ENCODE measurements around the gene HTR2C. TPM values are rescaled to one million over a fixed set of nuclear protein-coding genes. Genes with fewer than 3 reads are reported as not detected.

The HTR2C gene
- total RNA-seq, 1 experiment from 2014 or later = 1.5 TPM

- Mint-ChIP-seq H3K4me3 (no peak overlapping the region), H3K27ac (no peak overlapping the region), H3K36me3 (ENCODE audit: insufficient read depth in 1 of 3, low read depth in 3 of 3) (no peaks in the 10 kb centered on the region), H3K4me1 (no peaks in the 10 kb centered on the region), H3K9me3 (no peaks in the 10 kb centered on the region), H3K27me3 (ENCODE audit: low read depth) (no peaks in the 10 kb centered on the region)
- Histone ChIP-seq H4K20me1 (ENCODE audit: control insufficient read depth, insufficient read depth, insufficient read length) (no peaks in the 10 kb centered on the region), H3K56ac (ENCODE audit: insufficient read length, low read depth, low read length) (no peak overlapping the region), H3K23ac (ENCODE audit: insufficient read length, low read depth, low read length) (no peak overlapping the region), H3K4me1 (ENCODE audit: insufficient read depth, low read length) (no peaks in the 10 kb centered on the region; the same call in 1 of the 2 replicates), H3K9me3 (ENCODE audit: control insufficient read depth, low read depth, low read length) (no peaks in the 10 kb centered on the region), H3K79me2 (ENCODE audit: insufficient read depth, low read length) (no peaks in the 10 kb centered on the region), H3K14ac (ENCODE audit: insufficient read depth, low read length) (no peak overlapping the region), H3K4me2 (ENCODE audit: insufficient read depth, insufficient read length, low read length) (no peak overlapping the region), H3K23me2 (ENCODE audit: insufficient read length, low read depth, low read length, poor library complexity, severe bottlenecking) (no peaks in the 10 kb centered on the region), H2BK12ac (ENCODE audit: insufficient read length, low read depth, low read length) (no peak overlapping the region), H4K8ac (replicated peaks; ENCODE audit: insufficient read length, low read depth, low read length) (no peak overlapping the region), H2BK5ac (ENCODE audit: insufficient read length, low read length) (no peak overlapping the region), H3K9ac (ENCODE audit: extremely low read depth, insufficient read length, low read length) (no peak overlapping the region), H3K4ac (ENCODE audit: low read depth, low read length) (no peak overlapping the region), H3K27ac (ENCODE audit: insufficient read length, low read depth, low read length) (no peak overlapping the region), H3K27me3 (ENCODE audit: insufficient read depth, low read length) (no peaks in the 10 kb centered on the region), H2BK15ac (ENCODE audit: low read depth, low read length) (no peak overlapping the region), H3T11ph (ENCODE audit: low read length) (no peak overlapping the region), H3K18ac (ENCODE audit: insufficient read length, low read depth, low read length) (no peak overlapping the region), H2AK5ac (ENCODE audit: insufficient read length, low read length) (no peak overlapping the region), H2BK20ac (ENCODE audit: low read depth, low read length, poor library complexity, severe bottlenecking) (no peak overlapping the region), H2BK120ac (ENCODE audit: low read depth, low read length, poor library complexity, severe bottlenecking) (no peak overlapping the region), H2AFZ (ENCODE audit: low read length) (no peak overlapping the region), H4K91ac (ENCODE audit: insufficient read length, low read depth, low read length) (no peak overlapping the region), H4K5ac (ENCODE audit: insufficient read length, low read depth, low read length) (no peak overlapping the region), H3K79me1 (ENCODE audit: insufficient read depth, low read depth, low read length, poor library complexity, severe bottlenecking) (no peaks in the 10 kb centered on the region)
- no CpG with 5 or more reads among the region's 3 CpGs for WGBS (ENCODE audit: extremely low coverage, insufficient read length, low lambda C conversion rate)
- DNase-seq = no peak
- TF ChIP-seq, protein P1, sequence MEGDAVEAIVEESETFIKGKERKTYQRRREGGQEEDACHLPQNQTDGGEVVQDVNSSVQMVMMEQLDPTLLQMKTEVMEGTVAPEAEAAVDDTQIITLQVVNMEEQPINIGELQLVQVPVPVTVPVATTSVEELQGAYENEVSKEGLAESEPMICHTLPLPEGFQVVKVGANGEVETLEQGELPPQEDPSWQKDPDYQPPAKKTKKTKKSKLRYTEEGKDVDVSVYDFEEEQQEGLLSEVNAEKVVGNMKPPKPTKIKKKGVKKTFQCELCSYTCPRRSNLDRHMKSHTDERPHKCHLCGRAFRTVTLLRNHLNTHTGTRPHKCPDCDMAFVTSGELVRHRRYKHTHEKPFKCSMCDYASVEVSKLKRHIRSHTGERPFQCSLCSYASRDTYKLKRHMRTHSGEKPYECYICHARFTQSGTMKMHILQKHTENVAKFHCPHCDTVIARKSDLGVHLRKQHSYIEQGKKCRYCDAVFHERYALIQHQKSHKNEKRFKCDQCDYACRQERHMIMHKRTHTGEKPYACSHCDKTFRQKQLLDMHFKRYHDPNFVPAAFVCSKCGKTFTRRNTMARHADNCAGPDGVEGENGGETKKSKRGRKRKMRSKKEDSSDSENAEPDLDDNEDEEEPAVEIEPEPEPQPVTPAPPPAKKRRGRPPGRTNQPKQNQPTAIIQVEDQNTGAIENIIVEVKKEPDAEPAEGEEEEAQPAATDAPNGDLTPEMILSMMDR (conservative IDR thresholded peaks at IDR 0.05) = no peak
These were observed 128.6 kb downstream of the HTR2C start for GRCh38 chrX:114712466-114712865.

Measured in H9 (cell line).